HUES64 (cell line): ENCODE data around the gene CAPN13.

Experiments
- H3K27ac ChIP-seq: 2 replicates; pipeline ENCODE4 v1.7.0; 2013; ENCODE audit warnings: low read depth, low read length, inconsistent platforms
- H3K27me3 ChIP-seq: 2 replicates; pipeline ENCODE4 v1.6.1; 2013; ENCODE audit warnings: mild to moderate bottlenecking, low read length; ENCODE audit not compliant: insufficient read depth
- H3K36me3 ChIP-seq: 2 replicates; pipeline ENCODE4 v1.6.1; 2013; ENCODE audit warnings: mild to moderate bottlenecking, low read length; ENCODE audit not compliant: insufficient read depth
- H3K4me1 ChIP-seq: 2 replicates; pipeline ENCODE4 v1.6.1; 2013; ENCODE audit warnings: mild to moderate bottlenecking, low read length, moderate library complexity; ENCODE audit not compliant: insufficient read depth
- H3K4me3 ChIP-seq: 2 replicates; pipeline ENCODE4 v1.5.1; 2013; ENCODE audit warnings: mild to moderate bottlenecking, low read length, moderate library complexity
- H3K9ac ChIP-seq: 2 replicates; pipeline ENCODE4 v1.6.1; 2013; ENCODE audit warnings: mild to moderate bottlenecking, low read depth, low read length
- H3K9me3 ChIP-seq: 2 replicates; pipeline ENCODE4 v1.6.1; 2013; ENCODE audit warnings: low read depth, low read length; ENCODE audit not compliant: insufficient read depth
- WGBS: fragments of 150-250, 120-280 bp; methylation state at CpG from one replicate; pipeline ENCODE4 v1.1.7; 2013; ENCODE audit warnings: missing lambda C conversion rate; 5-methylcytosine and 5-hydroxymethylcytosine counted together

CAPN13 gene

GRCh38 chr2:30761226-30761625 is 46.0 kb downstream of the CAPN13 start:
- WGBS: 95% methylated on average over 8 of the region's 8 CpGs

GRCh38 chr2:30759481-30759880 is 47.8 kb downstream of the CAPN13 start:
- no peak overlapping the region for H3K27ac ChIP-seq
- no peaks in the 10 kb centered on the region for H3K4me1 ChIP-seq
- no peaks in the 10 kb centered on the region for H3K36me3 ChIP-seq
- no peaks in the 10 kb centered on the region for H3K27me3 ChIP-seq
- no peaks in the 10 kb centered on the region for H3K9me3 ChIP-seq
- WGBS: 94% methylated on average over 14 of the region's 14 CpGs
- H3K4me3 ChIP-seq: no peak overlapping the region
- no peak overlapping the region for H3K9ac ChIP-seq

More at GRCh38 chr2:30761226-30761625, 46.0 kb downstream of the CAPN13 start:
- Histone ChIP-seq H3K9ac (no peak overlapping the region), H3K4me1 (no peaks in the 10 kb centered on the region), H3K9me3 (no peaks in the 10 kb centered on the region), H3K4me3 (no peak overlapping the region), H3K27ac (no peak overlapping the region), H3K27me3 (no peaks in the 10 kb centered on the region), H3K36me3 (no peaks in the 10 kb centered on the region)

DNA sequence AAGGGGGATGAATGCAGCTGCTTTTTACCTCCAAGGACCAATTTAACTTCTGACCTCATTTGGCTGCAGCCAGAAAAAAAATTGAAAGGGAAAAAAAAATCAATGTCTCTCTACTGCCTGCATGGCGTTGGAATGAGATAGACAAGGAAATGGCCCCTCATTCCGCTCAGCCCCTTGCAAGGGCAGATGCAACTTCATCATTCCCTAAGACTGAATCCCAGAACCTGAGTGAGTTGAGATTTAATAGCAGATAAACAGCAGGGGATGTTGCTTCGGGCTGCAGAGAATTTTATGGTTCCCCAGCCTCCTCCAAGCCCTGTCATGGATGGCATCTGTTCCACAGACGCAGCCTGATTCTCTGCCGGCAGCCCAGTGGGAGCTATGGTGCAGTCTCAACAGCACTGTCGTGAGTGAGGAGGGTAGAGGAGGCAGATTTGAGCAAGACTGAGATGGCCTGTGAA is 49.0 kb downstream of the CAPN13 start:
- H3K4me3 ChIP-seq: no peak overlapping the region
- no peaks in the 10 kb centered on the region for H3K4me1 ChIP-seq
- H3K9me3 ChIP-seq: no peaks in the 10 kb centered on the region
- H3K27me3 ChIP-seq: no peaks in the 10 kb centered on the region
- no peaks in the 10 kb centered on the region for H3K36me3 ChIP-seq
- WGBS: 82% methylated on average over 6 of the region's 6 CpGs
- no peak overlapping the region for H3K9ac ChIP-seq
- H3K27ac ChIP-seq: no peak overlapping the region

GRCh38 chr2:30757749-30758148 is 49.5 kb downstream of the CAPN13 start:
- Histone ChIP-seq H3K9ac (no peak overlapping the region), H3K4me1 (no peaks in the 10 kb centered on the region), H3K27ac (no peak overlapping the region), H3K36me3 (no peaks in the 10 kb centered on the region), H3K9me3 (no peaks in the 10 kb centered on the region), H3K27me3 (no peaks in the 10 kb centered on the region), H3K4me3 (no peak overlapping the region)
- WGBS: 92% methylated on average over 11 of the region's 11 CpGs

DNA sequence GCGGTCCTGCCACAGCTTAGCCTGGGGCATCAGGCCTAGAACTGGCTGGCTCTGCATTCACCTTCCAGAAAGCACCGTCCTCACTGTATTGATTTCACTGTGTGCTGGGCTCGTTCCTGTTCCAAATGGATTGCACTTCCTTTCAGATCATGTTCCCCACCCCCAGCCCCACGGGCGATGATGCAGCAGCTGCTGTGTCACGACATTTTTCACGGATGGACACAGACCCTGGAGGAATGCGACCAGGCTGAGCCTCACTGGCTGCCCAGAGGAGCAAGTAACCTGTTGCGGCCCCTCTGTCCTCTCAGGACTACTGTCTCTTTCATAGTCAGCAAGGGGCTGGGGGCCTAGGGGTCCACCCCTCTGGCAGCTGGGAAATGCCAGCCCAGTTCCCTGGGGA is 50.3 kb downstream of the CAPN13 start:
- no peak overlapping the region for H3K27ac ChIP-seq
- WGBS: 87% methylated on average over 9 of the region's 9 CpGs

DNA sequence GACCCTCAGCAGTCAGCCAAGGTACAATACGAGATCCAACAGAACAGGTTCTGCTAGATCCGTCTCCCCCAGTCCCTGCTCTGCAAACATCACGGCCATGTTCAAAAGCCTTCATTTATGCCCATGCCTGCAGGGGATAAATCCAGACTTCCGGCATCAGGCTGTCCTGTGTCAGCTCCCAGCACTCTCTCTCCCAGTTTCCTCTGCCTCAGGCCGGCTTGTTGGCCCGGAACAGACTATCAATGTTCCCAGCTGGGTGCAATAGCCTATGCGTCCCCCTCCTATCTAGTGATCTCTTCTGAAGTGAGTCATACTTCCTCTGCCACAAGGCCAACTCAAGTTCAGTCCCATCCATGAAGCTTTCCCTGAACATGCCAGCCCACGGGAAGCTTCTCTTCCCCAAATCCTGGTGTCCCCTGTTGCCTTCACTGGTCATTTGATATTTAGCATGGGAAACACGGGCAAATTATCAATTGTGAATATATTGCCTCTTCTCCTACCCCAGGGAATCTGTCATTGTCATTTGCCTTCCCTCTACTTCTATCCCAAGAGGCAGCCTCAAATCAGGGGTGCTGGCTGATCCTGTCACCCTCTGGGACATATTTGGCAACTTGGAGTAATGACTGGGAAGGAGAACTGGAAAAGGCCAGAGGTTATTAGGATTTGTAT is 51.1 kb downstream of the CAPN13 start:
- no peaks in the 10 kb centered on the region for H3K27me3 ChIP-seq
- no peak overlapping the region for H3K4me3 ChIP-seq
- 60% methylated on average over 9 of the region's 9 CpGs for WGBS
- H3K9ac ChIP-seq: no peak overlapping the region
- no peaks in the 10 kb centered on the region for H3K36me3 ChIP-seq
- no peak overlapping the region for H3K27ac ChIP-seq
- H3K4me1 ChIP-seq: no peaks in the 10 kb centered on the region
- H3K9me3 ChIP-seq: no peaks in the 10 kb centered on the region

More for the DNA sequence above, 50.3 kb downstream of the CAPN13 start:
- no peaks in the 10 kb centered on the region for H3K4me1 ChIP-seq
- H3K36me3 ChIP-seq: no peaks in the 10 kb centered on the region
- no peak overlapping the region for H3K9ac ChIP-seq
- no peaks in the 10 kb centered on the region for H3K9me3 ChIP-seq
- H3K27me3 ChIP-seq: no peaks in the 10 kb centered on the region
- H3K4me3 ChIP-seq: no peak overlapping the region

GRCh38 chr2:30753630-30754029 is 53.6 kb downstream of the CAPN13 start:
- H3K9me3 ChIP-seq: no peaks in the 10 kb centered on the region
- H3K36me3 ChIP-seq: no peaks in the 10 kb centered on the region
- no peaks in the 10 kb centered on the region for H3K27me3 ChIP-seq
- H3K4me3 ChIP-seq: no peak overlapping the region
- H3K4me1 ChIP-seq: no peaks in the 10 kb centered on the region
- no peak overlapping the region for H3K27ac ChIP-seq
- 93% methylated on average over 6 of the region's 6 CpGs for WGBS
- no peak overlapping the region for H3K9ac ChIP-seq

GRCh38 chr2:30752811-30753210 is 54.4 kb downstream of the CAPN13 start:
- 91% methylated on average over 6 of the region's 6 CpGs for WGBS
- no peaks in the 10 kb centered on the region for H3K9me3 ChIP-seq
- no peak overlapping the region for H3K27ac ChIP-seq
- H3K27me3 ChIP-seq: no peaks in the 10 kb centered on the region
- no peak overlapping the region for H3K9ac ChIP-seq
- no peaks in the 10 kb centered on the region for H3K36me3 ChIP-seq
- H3K4me3 ChIP-seq: no peak overlapping the region
- no peaks in the 10 kb centered on the region for H3K4me1 ChIP-seq

DNA sequence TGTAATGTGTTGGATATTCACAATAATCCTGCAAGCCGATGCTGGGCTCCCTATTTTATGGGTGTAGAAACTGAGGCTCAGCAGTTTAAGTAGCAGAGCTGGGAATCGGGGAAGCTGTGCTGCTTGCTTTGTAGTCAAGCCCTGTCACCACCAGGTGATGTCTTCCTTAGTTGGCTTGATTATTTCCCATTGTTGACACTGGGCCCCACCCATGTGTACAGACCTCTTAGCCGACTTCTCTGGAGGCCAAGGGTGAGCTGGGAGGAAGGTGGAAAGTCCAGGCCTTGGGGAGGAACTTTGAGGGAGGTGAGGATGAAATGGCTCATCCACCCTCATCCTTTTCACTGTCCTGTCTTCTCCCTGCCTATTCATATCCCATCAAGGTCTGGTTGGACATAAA is 60.0 kb downstream of the CAPN13 start:
- no peak overlapping the region for H3K4me3 ChIP-seq
- H3K27me3 ChIP-seq: no peaks in the 10 kb centered on the region
- H3K36me3 ChIP-seq: no peaks in the 10 kb centered on the region
- no peaks in the 10 kb centered on the region for H3K9me3 ChIP-seq
- no peak overlapping the region for H3K27ac ChIP-seq
- H3K4me1 ChIP-seq: no peaks in the 10 kb centered on the region
- 91% methylated on average over 3 of the region's 3 CpGs for WGBS
- no peak overlapping the region for H3K9ac ChIP-seq

DNA sequence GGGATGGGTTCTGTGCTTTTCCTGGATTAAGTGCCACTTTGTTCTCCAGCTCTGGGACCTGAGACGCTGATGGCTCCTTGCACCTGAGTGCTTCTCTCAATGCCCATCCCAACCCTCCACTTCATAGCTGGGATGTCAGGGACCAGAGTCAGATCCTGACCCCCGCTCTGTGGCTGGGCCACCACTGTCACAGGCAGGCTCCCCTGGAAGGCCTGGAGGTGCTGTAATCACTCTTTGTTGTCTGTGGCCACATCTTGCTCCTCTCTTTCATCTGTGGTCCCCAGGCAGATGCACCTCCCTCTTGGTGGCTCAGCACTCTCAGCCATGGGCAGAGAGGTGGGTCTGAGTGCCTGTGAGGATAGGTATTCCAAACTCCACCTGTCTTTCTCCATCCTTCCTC is 62.4 kb downstream of the CAPN13 start:
- Histone ChIP-seq H3K4me3 (no peak overlapping the region), H3K27me3 (no peaks in the 10 kb centered on the region), H3K27ac (no peak overlapping the region), H3K9ac (no peak overlapping the region), H3K4me1 (no peaks in the 10 kb centered on the region), H3K36me3 (no peaks in the 10 kb centered on the region), H3K9me3 (no peaks in the 10 kb centered on the region)
- WGBS: 97% methylated on average over 2 of the region's 2 CpGs

DNA sequence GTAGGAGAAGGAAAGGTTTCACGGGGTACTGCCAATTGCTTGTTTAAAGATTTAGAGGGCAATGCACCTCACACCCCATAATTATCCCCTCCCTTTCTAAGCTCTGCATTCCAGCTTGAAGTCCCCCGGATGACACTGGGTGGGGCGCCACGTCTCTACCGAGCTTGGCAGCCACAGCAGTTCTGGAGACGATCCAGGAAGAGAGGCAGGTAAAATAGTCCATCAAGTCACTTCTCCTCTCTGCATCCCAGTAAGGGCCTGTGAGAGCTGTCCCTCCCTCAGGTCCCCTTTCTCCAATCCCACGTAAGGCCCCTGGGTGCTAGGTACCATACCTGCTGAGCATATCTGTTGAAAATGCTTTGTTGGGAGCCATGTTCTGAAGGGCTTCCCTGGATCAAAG is 65.7 kb downstream of the CAPN13 start:
- Histone ChIP-seq H3K36me3 (no peaks in the 10 kb centered on the region), H3K9me3 (no peaks in the 10 kb centered on the region), H3K27me3 (no peaks in the 10 kb centered on the region), H3K4me3 (no peak overlapping the region), H3K4me1 (no peaks in the 10 kb centered on the region), H3K27ac (no peak overlapping the region), H3K9ac (no peak overlapping the region)
- WGBS: 97% methylated on average over 6 of the region's 7 CpGs
